Muscle layer of duodenum (tissue), 2 donors: ENCODE measurements around the gene FCHO1.
"Not testable (repeated sequence)": the region's sequence is repeated elsewhere in the genome, so short reads cannot be mapped to it uniquely, and the experiment has no call there.

ENCODE experiments used
- H3K27ac ChIP-seq: one replicate; pipeline ENCODE4 v1.7.0; 2013; ENCODE audit warnings: mild to moderate bottlenecking, low read length
- H3K27me3 ChIP-seq: one replicate; pipeline ENCODE4 v1.7.0; 2013; ENCODE audit warnings: low read depth, mild to moderate bottlenecking, control low read depth, low read length
- H3K36me3 ChIP-seq, 2 donors: one replicate each; pipeline ENCODE4 v1.7.0; 2013; ENCODE audit warnings: low read length in 2 of 2, control low read depth in 1 of 2, mild to moderate bottlenecking in 1 of 2; ENCODE audit not compliant: insufficient read depth in 2 of 2, control insufficient read depth in 1 of 2
- H3K4me1 ChIP-seq, 2 donors: one replicate each; pipeline ENCODE4 v1.7.0; 2013; ENCODE audit warnings: low read length in 2 of 2, mild to moderate bottlenecking in 2 of 2, control low read depth in 1 of 2, moderate library complexity in 1 of 2; ENCODE audit not compliant: insufficient read depth in 2 of 2, control insufficient read depth in 1 of 2
- H3K4me3 ChIP-seq, 2 donors: one replicate each; pipeline ENCODE4 v1.7.0; 2013; ENCODE audit warnings: low read length in 2 of 2, low read depth in 1 of 2, mild to moderate bottlenecking in 1 of 2
- H3K9me3 ChIP-seq, 2 donors: one replicate each; pipeline ENCODE4 v1.7.0; 2013; ENCODE audit warnings: low read length in 2 of 2, control low read depth in 1 of 2, mild to moderate bottlenecking in 1 of 2; ENCODE audit not compliant: control insufficient read depth in 1 of 2
- donor health status: healthy.

Gene FCHO1

GRCh38 chr19:17770613-17771012 is 19.3 kb downstream of the FCHO1 start:
- Histone ChIP-seq H3K4me3 (no peak overlapping the region), H3K27ac (no peak overlapping the region), H3K27me3 (no peaks in the 10 kb centered on the region), H3K36me3 (no peaks in the 10 kb centered on the region), H3K9me3 (no peaks in the 10 kb centered on the region), H3K4me1 (peaks cover 0 to 8% of the 10 kb centered on the region in 2 donors)

DNA sequence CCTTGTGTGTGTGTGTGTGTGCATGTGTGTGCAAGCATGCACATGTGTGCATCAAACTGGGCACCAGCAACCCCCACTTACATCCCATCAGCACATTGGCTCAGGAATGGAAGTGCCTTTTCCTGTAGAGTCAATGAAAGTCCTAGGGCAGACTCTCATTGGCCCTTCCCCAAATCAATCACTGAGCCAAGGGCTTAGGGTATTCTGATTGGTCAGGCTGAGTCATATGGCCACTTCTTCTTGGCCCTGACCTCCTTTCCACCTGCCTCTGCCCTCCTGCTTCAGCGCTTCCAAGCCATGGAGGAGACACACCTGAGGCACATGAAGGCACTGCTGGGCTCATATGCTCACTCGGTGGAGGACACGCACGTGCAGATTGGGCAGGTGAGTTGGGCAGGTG is 20.9 kb downstream of the FCHO1 start:
- H3K4me3 ChIP-seq = no peak overlapping the region

DNA sequence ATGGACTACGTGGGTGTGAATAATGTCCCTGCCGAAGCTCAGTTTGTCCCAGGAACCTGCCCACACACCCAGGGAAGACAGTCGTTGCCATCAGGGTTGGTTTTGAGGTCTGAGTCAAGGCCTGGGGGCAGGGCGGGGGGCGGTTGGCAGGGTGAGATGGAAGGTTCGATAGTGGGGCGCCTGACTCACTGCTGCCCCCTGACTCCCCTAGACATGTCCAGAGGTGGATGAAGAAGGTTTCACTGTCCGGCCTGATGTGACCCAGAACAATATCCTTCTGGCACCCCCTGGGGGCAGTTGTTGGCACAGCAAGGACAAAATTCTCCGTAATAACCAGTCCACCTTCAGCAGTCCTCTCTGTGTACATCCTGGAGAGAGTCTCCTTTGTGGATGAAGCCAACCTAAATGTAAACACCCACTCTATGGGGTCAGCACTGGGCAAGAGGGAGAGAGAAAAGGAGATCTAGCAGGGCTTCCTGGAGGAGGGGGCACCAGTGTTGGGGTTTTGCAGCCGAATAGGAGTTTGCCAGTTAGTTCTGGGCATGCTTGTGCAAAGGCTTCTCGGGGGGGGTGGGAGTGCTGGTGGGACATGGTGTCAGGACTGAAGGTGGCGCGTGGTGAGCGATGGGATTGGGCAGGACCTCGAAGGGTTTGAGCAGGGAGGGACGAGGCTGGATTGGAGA is 24.1 kb downstream of the FCHO1 start:
- Histone ChIP-seq H3K4me1 (peaks cover 0 to 9% of the 10 kb centered on the region in 2 donors), H3K27ac (no peak overlapping the region), H3K36me3 (no peaks in the 10 kb centered on the region), H3K9me3 (no peaks in the 10 kb centered on the region), H3K27me3 (no peaks in the 10 kb centered on the region), H3K4me3 (no peak overlapping the region)

More for the DNA sequence above, 20.9 kb downstream of the FCHO1 start:
- H3K27me3 ChIP-seq = no peaks in the 10 kb centered on the region
- H3K36me3 ChIP-seq = no peaks in the 10 kb centered on the region
- no peak overlapping the region for H3K27ac ChIP-seq
- H3K4me1 ChIP-seq = no peaks in the 10 kb centered on the region
- H3K9me3 ChIP-seq = no peaks in the 10 kb centered on the region

- peaks cover 0 to 9% of the 10 kb centered on the region in 2 donors for H3K4me1 ChIP-seq
- H3K27me3 ChIP-seq = no peaks in the 10 kb centered on the region
- H3K27ac ChIP-seq = no peak overlapping the region
- no peaks in the 10 kb centered on the region for H3K36me3 ChIP-seq
- H3K4me3 ChIP-seq = no peak overlapping the region
- no peaks in the 10 kb centered on the region for H3K9me3 ChIP-seq
These were observed 24.9 kb downstream of the FCHO1 start for GRCh38 chr19:17775991-17776803.

- H3K9me3 ChIP-seq, H3K4me3 ChIP-seq, H3K27ac ChIP-seq, H3K36me3 ChIP-seq, H3K4me1 ChIP-seq, H3K27me3 ChIP-seq: not testable (repeated sequence)
These were observed 26.6 kb downstream of the FCHO1 start for GRCh38 chr19:17777840-17778239.

GRCh38 chr19:17778251-17778967 is 27.1 kb downstream of the FCHO1 start:
- Histone ChIP-seq H3K4me1 (peaks cover 0 to 9% of the 10 kb centered on the region in 2 donors), H3K27me3 (no peaks in the 10 kb centered on the region), H3K36me3 (no peaks in the 10 kb centered on the region), H3K9me3 (no peaks in the 10 kb centered on the region), H3K27ac (no peak overlapping the region), H3K4me3 (peak overlapping the region in 1 of 2 donors; percentile 14)

- Histone ChIP-seq H3K4me1 (peaks cover 0 to 9% of the 10 kb centered on the region in 2 donors), H3K27ac (no peak overlapping the region), H3K27me3 (no peaks in the 10 kb centered on the region), H3K9me3 (no peaks in the 10 kb centered on the region), H3K36me3 (no peaks in the 10 kb centered on the region), H3K4me3 (peak overlapping the region in 1 of 2 donors; percentile 14)
These were observed 28.0 kb downstream of the FCHO1 start for GRCh38 chr19:17778968-17779929.

GRCh38 chr19:17780781-17781180 is 29.5 kb downstream of the FCHO1 start:
- H3K27me3 ChIP-seq = no peaks in the 10 kb centered on the region
- no peak overlapping the region for H3K4me3 ChIP-seq
- H3K9me3 ChIP-seq = no peaks in the 10 kb centered on the region
- H3K4me1 ChIP-seq = peaks cover 0 to 9% of the 10 kb centered on the region in 2 donors
- no peaks in the 10 kb centered on the region for H3K36me3 ChIP-seq
- H3K27ac ChIP-seq = no peak overlapping the region

DNA sequence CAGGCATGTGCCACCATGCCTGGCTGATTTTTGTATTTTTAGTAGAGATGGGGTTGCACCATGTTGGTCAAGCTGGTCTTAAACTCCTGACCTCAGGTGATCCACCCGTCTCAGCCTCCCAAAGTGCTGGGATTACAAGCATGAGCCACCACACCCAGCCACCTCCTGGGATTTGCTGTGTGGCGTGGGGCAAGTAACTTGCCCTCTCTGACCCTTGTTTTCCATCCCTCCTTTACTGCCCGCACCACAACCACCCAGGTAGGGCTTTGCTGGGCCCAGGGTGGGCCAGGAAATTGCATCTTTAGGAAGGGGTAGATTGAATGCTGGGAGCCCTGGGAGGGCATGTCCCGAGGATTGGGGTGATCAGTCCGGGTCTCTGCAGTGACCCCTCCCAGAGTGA is 32.4 kb downstream of the FCHO1 start:
- H3K27ac ChIP-seq, H3K4me1 ChIP-seq, H3K27me3 ChIP-seq, H3K9me3 ChIP-seq, H3K36me3 ChIP-seq, H3K4me3 ChIP-seq: not testable (repeated sequence)

DNA sequence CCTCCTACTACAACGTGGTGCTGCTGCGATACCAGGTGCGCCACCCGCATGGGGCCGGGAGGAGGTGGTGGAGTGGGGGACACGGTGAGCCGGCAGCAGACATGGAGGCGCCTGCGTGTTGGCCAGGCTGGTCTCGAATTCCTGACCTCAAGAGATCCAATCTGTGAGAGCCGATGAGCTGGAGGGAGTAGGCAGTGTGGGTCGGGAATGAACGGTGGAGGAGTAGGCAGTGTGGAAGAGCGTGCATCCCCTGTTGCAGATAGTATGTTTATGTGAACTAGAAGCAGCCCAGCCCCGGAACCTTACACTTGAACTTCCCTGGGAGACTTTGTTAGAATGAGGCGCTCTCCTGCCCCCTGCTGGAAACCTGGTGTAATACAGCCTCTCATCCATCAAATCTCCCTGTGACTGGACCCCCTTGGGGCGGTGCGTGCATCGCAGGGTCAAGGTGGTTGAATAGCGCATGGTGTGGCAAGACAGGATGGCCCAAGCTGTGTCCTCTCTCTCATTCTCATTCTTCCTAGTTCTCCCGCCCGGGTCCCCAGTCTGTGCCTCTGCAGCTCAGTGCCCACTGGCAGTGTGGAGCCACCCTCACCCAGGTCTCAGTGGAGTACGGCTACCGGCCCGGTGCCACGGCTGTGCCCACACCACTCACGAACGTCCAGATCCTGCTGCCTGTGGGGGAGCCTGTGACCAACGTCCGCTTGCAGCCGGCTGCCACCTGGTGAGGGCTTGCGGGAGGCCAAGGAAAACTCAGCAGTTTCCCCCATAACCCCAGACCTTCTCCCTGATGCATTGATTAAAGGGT is 33.1 kb downstream of the FCHO1 start:
- no peak overlapping the region for H3K4me3 ChIP-seq
- H3K27ac ChIP-seq = no peak overlapping the region
- no peaks in the 10 kb centered on the region for H3K27me3 ChIP-seq
- no peaks in the 10 kb centered on the region for H3K9me3 ChIP-seq
- H3K4me1 ChIP-seq = no peaks in the 10 kb centered on the region
- no peaks in the 10 kb centered on the region for H3K36me3 ChIP-seq
